COLO829 (cell line): Measurements from ENCODE around the gene FOXO4.
"Not testable (repeated sequence)": the region's sequence is repeated elsewhere in the genome, so short reads cannot be mapped to it uniquely, and the experiment has no call there.

Source experiments
- DNase-seq: peaks from one replicate; pipeline ENCODE4 v3.0.0; 2012; ENCODE audit warnings: low spot score

FOXO4 gene

GRCh38 chrX:71095555-71095980 lies at the start of gene FOXO4:
TSS of gene FOXO4 (plus strand) at chrX:71095851. CDS start at chrX:71096529, 678 bp downstream.
- peak; percentile 93 for DNase-seq

GRCh38 chrX:71047891-71048290 lies 47.8 kb upstream of the FOXO4 start:
- not testable (repeated sequence) for DNase-seq

- DNase-seq: no peak
Observed at GRCh38 chrX:71052721-71053120, 42.9 kb upstream of the FOXO4 start.

- no peak for DNase-seq
Observed at GRCh38 chrX:71053217-71053621, 42.4 kb upstream of the FOXO4 start.

- DNase-seq: no peak
Observed at GRCh38 chrX:71056867-71057266, 38.8 kb upstream of the FOXO4 start.

GRCh38 chrX:71057848-71058530 lies 37.7 kb upstream of the FOXO4 start:
- no peak for DNase-seq

- DNase-seq: no peak
Observed at GRCh38 chrX:71060127-71060526, 35.5 kb upstream of the FOXO4 start.

- DNase-seq: no peak
Observed at GRCh38 chrX:71067089-71067488, 28.6 kb upstream of the FOXO4 start.

GRCh38 chrX:71067712-71068043 lies 28.0 kb upstream of the FOXO4 start:
- DNase-seq: no peak

GRCh38 chrX:71068044-71068918 lies 27.4 kb upstream of the FOXO4 start, which contains the start of gene SNX12:
TSS of gene SNX12 (minus strand) at chrX:71068334. CDS start at chrX:71068306, 28 bp downstream.
- DNase-seq: peak; percentile 89

- DNase-seq: no peak
Observed at GRCh38 chrX:71070531-71070930, 25.1 kb upstream of the FOXO4 start.

- no peak for DNase-seq
Observed at GRCh38 chrX:71081330-71082123, 14.1 kb upstream of the FOXO4 start.

- DNase-seq: no peak
Observed at GRCh38 chrX:71082124-71082647, 13.5 kb upstream of the FOXO4 start.

- DNase-seq: no peak
Observed at GRCh38 chrX:71082822-71083221, 12.8 kb upstream of the FOXO4 start.

- DNase-seq: no peak
Observed at GRCh38 chrX:71085900-71086299, 9.8 kb upstream of the FOXO4 start.

- no peak for DNase-seq
Observed at GRCh38 chrX:71091263-71091662, 4.4 kb upstream of the FOXO4 start.

- no peak for DNase-seq
Observed at GRCh38 chrX:71095033-71095432, 618 bp upstream of the FOXO4 start.

- DNase-seq: no peak
Observed at GRCh38 chrX:71095981-71096759, 519 bp downstream of the FOXO4 start.

GRCh38 chrX:71096760-71097032 lies 1.0 kb downstream of the FOXO4 start:
- no peak for DNase-seq

GRCh38 chrX:71098302-71098701 lies 2.7 kb downstream of the FOXO4 start:
- peak; percentile 46 for DNase-seq

- no peak for DNase-seq
Observed at GRCh38 chrX:71098951-71099506, 3.4 kb downstream of the FOXO4 start.
